HL-60 (cell line): ENCODE results near the gene GSTA2.
"Not testable (repeated sequence)": the region's sequence is repeated elsewhere in the genome, so short reads cannot be mapped to it uniquely, and the experiment has no call there.

Experiments
- DNase-seq, 2 experiments: peaks; one replicate each; pipeline ENCODE4 v3.0.0-alpha.2; 2010 to 2020; ENCODE audit warnings: low read depth in 1 of 2, low spot score in 1 of 2
- H3K27ac ChIP-seq: fragments of 250-450 bp; sonication (Bioruptor Pico); replicated peaks from 2 replicates; pipeline ENCODE4 v1.5.1; 2020; ENCODE audit warnings: mild to moderate bottlenecking, moderate library complexity
- H3K27me3 ChIP-seq: fragments of 250-450 bp; sonication (Bioruptor Pico); 2 replicates; pipeline ENCODE4 v1.5.1; 2021; ENCODE audit warnings: mild to moderate bottlenecking, moderate library complexity; ENCODE audit not compliant: insufficient read depth, poor library complexity, severe bottlenecking
- H3K4me3 ChIP-seq: replicated peaks from 2 replicates; pipeline ENCODE4 v1.5.1; 2011; ENCODE audit warnings: mild to moderate bottlenecking, control low read depth, low read length; ENCODE audit not compliant: insufficient read depth
- GABPA ChIP-seq: IDR thresholded peaks from 2 replicates; pipeline ENCODE4 v1.6.1; 2012; ENCODE audit warnings: low read depth
- POLR2AphosphoS5 ChIP-seq: IDR thresholded peaks from 2 replicates; pipeline ENCODE4 v1.6.1; 2012; ENCODE audit warnings: low read depth
- REST ChIP-seq: IDR thresholded peaks from 2 replicates; pipeline ENCODE4 v1.6.1; 2012; ENCODE audit warnings: low read depth; ENCODE audit not compliant: insufficient replicate concordance
- SPI1 ChIP-seq: IDR thresholded peaks from 2 replicates; pipeline ENCODE4 v1.6.1; 2012; ENCODE audit warnings: low read depth, mild to moderate bottlenecking, borderline replicate concordance
- TF ChIP-seq, protein P1 (sequence below): IDR thresholded peaks from one replicate; pipeline ENCODE4 v1.5.1; 2011; ENCODE audit warnings: low read length, control low read depth, inconsistent platforms; ENCODE audit not compliant: insufficient read depth

Gene GSTA2

DNA sequence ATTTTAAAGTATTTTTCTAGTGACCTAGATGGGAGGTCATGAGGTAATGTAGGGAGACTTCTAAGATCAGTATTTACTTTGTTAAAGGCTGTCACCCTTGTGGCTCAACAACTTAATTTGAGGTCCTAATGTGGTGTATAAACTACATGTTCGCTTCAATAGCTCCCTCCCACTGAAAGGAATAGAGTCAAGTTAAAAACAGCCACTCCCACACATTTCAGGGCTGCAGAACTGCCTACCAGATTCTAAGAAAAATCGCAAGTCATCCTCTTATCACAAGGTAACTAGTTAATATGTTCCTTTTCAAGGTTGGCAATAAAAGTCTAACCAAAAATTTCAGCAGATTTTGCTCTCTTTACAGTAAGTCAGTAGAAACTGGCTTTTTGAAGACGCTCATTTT is 25.2 kb upstream of the GSTA2 start:
- no peak overlapping the region for H3K27ac ChIP-seq
- DNase-seq = no peak
- H3K4me3 ChIP-seq = no peak overlapping the region
- TF ChIP-seq POLR2AphosphoS5 (no peak), SPI1 (no peak), REST (no peak), GABPA (no peak)
- TF ChIP-seq, protein P1, sequence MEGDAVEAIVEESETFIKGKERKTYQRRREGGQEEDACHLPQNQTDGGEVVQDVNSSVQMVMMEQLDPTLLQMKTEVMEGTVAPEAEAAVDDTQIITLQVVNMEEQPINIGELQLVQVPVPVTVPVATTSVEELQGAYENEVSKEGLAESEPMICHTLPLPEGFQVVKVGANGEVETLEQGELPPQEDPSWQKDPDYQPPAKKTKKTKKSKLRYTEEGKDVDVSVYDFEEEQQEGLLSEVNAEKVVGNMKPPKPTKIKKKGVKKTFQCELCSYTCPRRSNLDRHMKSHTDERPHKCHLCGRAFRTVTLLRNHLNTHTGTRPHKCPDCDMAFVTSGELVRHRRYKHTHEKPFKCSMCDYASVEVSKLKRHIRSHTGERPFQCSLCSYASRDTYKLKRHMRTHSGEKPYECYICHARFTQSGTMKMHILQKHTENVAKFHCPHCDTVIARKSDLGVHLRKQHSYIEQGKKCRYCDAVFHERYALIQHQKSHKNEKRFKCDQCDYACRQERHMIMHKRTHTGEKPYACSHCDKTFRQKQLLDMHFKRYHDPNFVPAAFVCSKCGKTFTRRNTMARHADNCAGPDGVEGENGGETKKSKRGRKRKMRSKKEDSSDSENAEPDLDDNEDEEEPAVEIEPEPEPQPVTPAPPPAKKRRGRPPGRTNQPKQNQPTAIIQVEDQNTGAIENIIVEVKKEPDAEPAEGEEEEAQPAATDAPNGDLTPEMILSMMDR = no peak
- no peaks in the 10 kb centered on the region for H3K27me3 ChIP-seq

DNA sequence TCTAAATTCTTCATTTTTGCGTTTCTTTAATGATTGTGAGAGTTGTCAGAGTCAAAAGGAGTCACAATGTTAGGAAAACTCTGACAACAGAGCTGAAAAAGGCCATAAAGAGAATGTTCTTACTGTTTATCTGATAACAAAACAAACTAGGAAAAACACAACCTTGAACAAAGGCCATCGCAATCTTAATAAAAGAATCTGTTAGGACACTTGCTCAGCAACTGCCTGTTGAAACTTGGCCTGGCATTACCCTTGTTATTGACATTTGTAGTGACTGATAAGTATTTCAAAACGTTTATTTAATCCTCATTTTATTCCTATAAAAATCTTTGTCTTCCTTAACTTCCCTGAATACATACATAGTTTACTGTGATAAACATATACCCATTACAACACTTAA is 24.6 kb upstream of the GSTA2 start:
- no peak for DNase-seq
- H3K4me3 ChIP-seq = no peak overlapping the region
- H3K27me3 ChIP-seq = no peaks in the 10 kb centered on the region
- no peak for TF ChIP-seq GABPA
- TF ChIP-seq POLR2AphosphoS5 = no peak
- TF ChIP-seq, protein P1 = no peak
- TF ChIP-seq SPI1 = no peak
- no peak for TF ChIP-seq REST
- no peak overlapping the region for H3K27ac ChIP-seq

GRCh38 chr6:52786249-52786956 is 23.1 kb upstream of the GSTA2 start:
- Histone ChIP-seq H3K27me3 (no peaks in the 10 kb centered on the region), H3K4me3 (no peak overlapping the region), H3K27ac (no peak overlapping the region)
- DNase-seq = no peak
- no peak for TF ChIP-seq GABPA
- no peak for TF ChIP-seq SPI1
- TF ChIP-seq POLR2AphosphoS5 = no peak
- no peak for TF ChIP-seq REST
- TF ChIP-seq, protein P1 = no peak

DNA sequence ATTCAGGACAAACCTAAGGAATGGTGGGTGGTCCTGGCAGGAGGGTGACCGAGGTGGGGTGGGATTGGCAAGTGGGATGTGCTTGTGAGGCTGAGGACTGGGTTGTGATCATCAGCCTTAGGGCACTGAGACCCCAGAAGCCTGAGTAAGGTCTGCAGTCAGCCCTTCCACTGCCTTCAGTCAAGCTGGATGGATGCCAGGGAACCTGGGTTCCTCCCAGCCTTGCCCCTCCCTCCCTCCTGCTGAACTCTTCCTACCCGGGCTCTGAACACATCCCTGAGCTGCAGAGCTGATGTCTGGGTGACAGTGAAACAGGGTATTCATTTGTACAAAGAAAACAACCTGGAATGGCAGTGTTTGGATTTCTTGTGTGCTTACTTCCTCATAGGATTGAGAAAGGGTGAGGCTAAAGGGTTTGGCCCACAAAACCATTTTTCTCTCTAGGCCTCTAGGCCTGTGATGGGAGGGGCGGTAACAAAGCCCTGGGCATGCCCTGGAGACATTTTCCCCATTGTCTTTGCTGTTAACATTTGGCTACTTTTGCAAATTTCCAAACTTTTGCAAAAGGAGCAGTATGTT is 19.5 kb upstream of the GSTA2 start:
- not testable (repeated sequence) for DNase-seq, H3K27ac ChIP-seq, H3K27me3 ChIP-seq, H3K4me3 ChIP-seq

DNA sequence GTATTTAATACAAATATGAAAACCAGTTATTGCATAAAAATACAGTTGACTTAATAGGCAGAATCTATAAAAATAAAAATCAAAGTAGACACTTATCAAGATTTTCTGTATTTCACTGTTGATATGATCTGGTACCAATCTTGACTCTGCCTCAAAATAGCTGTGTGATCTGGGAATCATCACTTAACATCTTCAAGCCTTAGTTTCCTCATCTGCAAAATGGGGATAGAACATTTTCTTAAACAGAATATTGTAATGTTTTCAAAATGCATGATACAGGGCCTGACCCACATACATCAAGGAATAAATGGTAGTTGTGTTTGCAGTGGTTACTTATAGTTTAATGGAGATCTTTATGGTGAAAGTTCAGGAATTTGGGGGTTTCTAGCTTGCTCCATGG is 18.9 kb upstream of the GSTA2 start:
- not testable (repeated sequence) for H3K27me3 ChIP-seq, DNase-seq, H3K4me3 ChIP-seq, H3K27ac ChIP-seq
